Measurements from ENCODE around the gene ATAD3B.
"Not testable (repeated sequence)": the region's sequence is repeated elsewhere in the genome, so short reads cannot be mapped to it uniquely, and the experiment has no call there.

ATAD3B gene

DNA sequence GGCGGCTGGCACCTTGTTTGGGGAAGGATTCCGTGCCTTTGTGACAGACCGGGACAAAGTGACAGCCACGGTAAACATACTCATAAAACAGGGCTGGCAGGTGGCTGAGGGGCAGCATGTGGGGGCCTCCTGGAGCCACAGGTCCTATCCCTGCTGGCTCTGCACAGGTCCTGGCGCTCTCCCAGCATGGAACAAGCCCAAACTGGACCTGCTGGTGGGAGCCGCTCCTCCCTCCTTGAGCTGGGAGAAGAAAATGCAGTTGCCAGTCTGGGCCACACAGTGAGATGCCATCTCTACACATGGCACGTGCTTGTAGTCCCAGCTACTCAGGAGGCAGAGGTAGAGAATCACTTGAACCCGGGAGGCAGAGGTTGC is 19.2 kb upstream of the ATAD3B start:
- not testable (repeated sequence) for DNase-seq

DNA sequence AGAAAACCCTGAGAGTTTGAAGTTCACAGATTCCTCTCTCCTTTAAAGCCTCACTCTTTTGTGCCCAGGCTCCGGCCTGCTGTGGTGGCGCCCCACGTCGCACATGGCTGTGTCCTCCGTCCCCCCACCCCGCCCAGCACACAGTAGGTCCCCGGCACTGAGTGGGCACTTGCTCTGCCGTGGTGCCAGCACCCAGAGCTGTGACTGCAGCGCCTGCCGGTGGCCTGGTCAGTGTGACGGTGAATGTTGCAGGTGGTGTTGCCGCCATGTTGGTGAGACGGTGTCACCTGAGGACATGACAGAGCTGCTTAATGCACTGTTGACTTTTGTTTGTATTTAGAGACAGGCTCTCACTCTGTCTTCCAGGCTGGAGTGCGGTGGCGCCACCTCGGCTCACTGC is 18.7 kb upstream of the ATAD3B start:
- DNase-seq, result no peak

DNA sequence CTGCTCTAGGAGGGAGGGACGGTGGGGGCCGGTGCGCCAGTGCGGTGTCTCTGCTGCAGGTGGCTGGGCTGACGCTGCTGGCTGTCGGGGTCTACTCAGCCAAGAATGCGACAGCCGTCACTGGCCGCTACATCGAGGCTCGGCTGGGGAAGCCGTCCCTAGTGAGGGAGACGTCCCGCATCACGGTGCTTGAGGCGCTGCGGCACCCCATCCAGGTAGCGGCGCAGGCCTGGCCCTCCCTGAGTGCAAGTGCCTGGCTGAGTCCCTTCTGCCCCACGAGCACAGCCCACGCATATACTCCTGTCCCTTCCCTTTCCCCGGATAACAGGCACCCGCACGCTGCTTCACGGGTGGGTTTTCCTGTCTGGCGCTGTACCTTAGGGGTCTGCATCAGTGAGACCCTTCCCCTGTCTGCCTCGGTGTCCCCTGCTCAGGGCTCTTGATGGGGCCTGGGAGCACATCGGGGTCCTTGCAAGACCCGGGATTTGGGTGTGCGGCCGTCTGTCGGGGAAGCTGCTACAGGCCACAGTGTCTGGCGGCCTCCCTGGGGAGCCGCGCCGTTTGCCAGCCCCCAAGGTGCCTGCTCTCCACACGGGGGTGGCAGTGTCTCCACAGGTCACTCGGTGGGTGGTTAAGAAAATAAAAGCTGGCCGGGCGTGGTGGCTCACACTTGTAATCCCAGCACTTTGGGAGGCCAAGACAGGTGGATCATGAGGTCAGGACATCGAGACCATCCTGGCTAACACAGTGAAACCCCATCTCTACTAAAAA is 17.1 kb upstream of the ATAD3B start:
- not testable (repeated sequence) for DNase-seq

DNA sequence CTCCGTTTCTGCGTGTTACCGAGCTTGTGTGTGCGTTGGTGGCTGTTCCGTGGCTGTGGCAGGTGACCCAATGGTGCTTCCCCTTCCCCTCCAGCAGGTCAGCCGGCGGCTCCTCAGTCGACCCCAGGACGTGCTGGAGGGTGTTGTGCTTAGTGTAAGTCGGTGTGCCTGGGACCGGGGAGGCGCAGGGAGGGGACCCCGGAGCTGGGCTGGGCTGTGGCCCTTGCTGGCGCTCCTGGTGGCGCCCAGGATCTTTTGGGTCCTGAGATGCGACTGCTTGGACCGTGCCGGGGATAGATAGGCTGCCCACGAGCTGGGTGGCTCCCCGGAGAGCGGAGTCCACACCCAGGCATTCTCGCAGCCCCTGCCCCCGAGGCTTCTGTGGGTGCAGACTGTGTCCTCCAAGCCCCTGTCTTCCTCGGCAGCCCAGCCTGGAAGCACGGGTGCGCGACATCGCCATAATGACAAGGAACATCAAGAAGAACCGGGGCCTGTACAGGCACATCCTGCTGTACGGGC is 16.1 kb upstream of the ATAD3B start:
- no peak for DNase-seq

DNA sequence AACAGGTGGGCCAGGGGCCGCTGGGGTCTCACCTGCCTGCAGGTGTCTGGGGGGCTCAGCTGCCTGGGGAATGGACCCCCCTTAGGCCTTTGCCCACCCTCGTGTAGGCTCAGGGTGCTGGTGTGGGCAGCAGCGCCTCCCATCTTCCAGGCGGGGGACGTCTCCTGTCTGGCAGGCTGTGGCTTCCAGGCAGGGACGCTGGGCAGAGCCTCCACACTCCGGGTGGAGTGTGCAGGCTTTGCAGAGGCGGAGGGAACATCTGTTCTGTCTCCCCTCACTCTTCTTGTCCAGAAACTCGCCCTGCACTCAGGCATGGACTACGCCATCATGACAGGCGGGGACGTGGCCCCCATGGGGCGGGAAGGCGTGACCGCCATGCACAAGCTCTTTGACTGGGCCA is 15.6 kb upstream of the ATAD3B start:
- DNase-seq, result not testable (repeated sequence)

DNA sequence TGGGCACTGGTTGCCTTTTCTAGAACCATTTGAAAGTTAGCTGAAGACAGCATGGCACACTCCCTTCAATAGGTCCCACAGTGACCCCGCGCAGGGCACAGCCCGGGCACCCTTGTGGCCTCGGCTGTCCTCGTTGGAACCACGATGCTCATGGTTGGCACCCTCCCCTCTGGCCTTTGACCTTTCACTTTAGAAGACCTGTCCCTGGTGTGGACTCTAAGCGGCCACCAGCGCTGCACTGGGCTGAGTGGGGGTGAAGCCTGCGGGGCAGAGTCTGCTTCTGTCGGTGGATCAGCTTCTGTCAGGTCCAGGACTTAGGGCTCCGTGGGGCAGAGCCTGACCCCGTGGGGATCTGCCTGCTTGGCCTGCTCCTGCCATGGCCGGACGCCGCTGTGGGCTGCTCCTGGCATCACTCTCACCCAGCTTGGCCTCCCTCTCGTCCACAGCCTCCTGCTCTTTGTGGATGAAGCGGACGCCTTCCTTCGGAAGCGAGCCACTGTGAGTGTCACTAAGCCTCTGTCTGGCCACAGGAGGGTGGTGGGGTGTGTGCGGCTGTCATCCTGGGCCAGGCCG is 14.8 kb upstream of the ATAD3B start:
- not testable (repeated sequence) for DNase-seq

DNA sequence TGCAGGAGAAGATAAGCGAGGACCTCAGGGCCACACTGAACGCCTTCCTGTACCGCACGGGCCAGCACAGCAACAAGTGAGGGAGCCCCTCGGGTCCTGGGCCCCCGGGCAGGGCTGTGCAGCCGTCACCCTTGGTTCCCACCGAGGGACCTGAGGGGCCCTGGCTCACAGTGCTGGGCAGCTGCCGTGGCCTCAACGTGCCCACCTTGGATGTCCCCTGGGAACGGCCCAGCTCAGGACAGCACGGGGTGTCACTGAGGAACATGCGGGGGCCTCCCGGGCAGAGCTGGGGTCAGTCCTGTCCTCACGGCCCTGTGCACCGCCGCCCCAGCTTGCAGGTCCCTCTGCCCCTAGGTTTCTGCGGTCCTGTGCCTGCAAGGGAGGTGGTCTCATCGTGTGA is 12.4 kb upstream of the ATAD3B start:
- not testable (repeated sequence) for DNase-seq

DNA sequence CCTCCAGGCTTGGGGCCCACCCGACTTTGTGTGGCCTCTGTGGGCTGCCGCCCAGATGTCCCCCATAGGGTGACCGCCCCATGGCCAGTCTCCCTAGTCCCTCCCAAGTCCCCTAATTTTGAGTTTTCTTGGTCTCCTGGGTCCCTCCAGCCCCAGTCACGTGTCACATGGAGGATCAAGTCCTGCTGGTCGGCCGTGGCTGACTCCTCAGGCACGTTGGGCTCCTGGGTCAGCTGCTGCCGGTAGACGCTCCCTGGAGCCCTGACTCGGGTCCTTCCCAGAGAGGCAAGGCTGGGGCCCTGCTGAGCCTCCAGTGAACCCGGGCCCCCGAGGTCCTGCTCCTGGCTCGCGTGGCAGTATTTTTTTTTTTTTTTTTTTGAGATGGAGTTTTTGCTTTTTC is 11.9 kb upstream of the ATAD3B start:
- DNase-seq, result not testable (repeated sequence)

DNA sequence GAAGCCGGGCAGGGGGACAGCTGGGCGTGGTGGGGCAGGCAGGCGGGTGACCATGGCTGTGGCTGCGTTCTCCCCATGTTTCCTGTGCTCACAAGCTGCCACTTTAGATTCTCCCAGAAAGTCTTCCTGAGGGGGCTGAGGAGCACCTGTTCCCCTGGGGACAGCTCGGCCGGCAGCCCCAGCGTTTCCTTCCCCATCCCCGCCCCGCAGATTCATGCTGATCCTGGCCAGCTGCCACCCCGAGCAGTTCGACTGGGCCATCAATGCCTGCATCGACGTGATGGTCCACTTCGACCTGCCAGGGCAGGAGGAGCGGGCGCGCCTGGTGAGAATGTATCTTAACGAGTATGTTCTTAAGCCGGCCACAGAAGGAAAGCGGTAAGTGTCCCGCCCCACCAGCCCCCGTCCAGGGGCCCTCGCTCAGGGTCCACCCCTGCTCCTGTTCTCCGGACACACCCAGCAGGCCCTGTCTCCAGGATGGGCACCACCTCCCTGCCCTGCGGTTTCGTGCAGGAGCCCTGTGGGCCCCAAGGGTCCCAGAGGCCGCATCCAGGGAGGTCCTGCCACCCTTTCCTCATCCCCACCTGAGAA is 10.9 kb upstream of the ATAD3B start:
- no peak for DNase-seq

DNA sequence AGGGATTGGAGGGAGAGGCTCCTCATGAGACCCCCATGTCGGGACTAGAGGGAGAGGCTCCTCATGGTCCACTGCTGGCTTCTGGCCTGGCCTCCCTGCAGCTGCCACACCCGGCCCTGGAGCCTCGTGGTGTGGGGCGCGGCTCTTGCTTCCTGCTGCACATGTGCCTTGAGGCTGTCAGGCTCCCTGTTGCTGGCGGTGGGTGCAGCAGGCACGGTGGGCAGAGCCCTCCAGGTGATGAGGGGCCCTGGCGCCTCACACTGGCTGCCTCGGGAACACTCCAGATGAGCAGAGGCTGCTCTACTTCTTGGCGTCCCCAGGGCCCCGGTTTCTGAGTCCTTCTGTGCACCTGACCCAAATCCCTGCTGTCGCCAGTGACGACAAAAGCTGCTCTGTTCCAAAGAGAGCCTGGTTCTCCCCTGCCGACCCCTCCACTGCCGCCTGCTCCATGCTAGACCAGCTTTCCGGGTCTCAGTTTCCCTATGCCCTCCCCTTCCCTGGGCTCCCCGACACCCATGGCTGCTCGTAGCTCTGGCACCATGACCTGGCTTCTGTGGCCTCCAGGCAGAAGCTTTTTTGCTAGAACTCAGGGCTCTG is 9.7 kb upstream of the ATAD3B start:
- no peak for DNase-seq

DNA sequence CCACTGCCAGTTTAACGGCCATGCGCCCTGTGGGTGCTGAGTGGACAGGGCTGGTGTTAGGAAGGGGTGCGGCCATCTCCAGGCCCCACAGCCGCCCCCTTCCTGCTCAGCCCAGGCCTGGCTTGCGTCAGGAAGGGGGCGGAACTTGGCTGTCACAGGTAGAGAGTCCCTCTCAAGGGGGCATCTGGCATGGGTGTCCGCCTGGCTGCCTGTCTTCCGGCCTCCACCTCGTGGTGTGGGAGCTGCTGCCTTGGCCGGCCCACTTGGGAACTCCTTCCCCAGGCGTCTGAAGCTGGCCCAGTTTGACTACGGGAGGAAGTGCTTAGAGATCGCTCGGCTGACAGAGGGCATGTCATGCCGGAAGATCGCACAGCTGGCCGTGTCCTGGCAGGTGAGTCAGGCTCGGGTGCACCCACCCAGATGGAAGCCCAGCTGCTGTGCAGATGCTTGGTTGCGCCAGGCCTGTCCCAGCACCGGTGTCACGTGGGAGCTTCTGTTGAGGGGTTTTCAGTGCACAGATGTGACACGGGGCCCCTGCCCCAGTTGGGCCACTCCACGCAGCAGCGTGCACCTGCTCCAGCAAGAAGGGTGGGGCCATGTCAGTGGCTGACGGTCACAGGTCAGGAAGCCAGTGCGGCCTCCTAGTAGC is 9.1 kb upstream of the ATAD3B start:
- DNase-seq, result peak; percentile 36

DNA sequence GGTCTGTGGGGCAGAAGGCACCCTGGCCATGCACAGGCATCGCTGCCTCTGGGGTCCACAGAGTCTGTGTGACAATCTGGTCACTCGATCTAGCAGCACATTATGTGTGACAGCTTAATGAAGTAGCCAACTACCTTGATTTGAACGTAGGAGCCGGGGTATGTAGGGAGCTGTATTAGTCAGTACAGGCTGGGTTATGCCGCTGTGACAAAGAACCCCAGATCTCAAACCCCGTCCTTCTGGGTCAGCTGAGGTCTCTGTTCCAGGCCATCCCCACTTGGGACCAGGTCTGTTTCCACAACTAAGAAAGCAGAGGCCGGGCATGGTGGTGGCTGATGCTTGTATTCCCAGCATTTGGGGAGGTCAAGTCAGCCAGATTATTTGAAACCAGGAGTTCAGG is 8.3 kb upstream of the ATAD3B start:
- no peak for DNase-seq

DNA sequence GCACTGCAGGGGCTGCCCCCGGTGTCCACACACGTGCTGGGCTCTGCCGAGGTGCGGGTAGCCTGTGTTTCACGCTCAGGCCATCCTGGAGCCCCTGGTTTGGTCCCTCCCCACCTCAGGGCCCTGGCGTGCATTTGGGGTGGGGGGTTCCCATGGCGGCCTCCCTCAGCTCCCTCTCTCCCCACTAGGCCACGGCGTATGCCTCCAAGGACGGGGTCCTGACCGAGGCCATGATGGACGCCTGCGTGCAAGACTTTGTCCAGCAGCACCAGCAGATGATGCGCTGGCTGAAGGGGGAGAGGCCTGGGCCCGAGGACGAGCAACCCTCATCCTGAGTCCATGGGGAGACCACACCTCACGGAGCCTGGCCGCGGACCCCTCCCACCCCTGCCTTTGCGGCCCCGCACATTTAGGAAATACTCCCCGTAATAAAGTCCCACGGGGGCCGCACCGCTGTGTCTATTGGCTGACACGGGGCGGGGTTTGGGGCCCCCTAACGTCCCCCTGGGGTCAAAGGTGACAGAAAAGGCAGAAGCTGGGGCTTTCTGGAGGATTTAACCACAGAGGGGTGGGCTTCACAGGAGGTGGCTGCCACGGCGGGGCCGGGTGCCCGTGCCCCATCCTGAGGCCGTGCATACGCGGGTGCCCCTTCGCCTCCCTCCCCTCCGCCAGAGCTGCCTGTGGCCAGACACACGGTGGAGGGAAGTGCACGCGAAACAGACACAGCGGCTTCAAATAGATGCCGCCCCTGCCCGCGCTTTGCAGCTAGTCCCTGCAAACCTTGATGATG is 3.2 kb upstream of the ATAD3B start:
- not testable (repeated sequence) for DNase-seq

DNA sequence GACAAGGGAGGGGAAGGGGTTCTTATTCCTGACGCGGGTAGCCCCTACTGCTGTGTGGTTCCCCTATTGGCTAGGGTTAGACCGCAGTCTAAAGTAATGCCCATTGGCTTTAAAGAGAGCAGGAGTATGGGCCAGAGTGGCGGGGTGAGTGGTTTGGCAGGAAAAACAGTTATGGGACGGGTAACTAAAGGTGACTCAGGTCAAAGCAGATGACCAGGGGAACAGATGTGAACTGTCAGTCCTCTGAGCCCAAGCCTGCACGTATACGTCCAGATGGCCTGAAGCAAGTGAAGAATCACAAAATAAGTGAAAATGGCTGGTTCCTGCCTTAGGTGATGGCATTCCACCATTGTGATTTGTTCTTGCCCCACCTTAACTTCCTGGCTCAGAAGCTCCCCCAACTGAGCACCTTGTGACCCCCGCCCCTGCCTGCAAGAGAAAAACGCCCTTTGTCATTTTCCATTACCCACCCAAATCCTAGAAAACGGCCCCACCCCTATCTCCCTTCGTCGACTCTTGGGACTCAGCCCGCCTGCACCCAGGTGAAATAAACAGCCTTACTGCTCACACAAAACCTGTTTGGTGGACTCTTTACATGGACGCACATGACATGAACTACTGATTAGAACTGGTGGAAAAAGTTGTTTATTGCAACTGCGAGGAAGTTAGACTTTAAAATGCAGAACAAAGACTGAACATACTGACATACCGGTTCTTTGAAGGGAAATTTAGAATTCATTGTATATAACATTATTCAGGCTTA is 758 bp upstream of the ATAD3B start:
- peak; percentile 20 for DNase-seq

DNA sequence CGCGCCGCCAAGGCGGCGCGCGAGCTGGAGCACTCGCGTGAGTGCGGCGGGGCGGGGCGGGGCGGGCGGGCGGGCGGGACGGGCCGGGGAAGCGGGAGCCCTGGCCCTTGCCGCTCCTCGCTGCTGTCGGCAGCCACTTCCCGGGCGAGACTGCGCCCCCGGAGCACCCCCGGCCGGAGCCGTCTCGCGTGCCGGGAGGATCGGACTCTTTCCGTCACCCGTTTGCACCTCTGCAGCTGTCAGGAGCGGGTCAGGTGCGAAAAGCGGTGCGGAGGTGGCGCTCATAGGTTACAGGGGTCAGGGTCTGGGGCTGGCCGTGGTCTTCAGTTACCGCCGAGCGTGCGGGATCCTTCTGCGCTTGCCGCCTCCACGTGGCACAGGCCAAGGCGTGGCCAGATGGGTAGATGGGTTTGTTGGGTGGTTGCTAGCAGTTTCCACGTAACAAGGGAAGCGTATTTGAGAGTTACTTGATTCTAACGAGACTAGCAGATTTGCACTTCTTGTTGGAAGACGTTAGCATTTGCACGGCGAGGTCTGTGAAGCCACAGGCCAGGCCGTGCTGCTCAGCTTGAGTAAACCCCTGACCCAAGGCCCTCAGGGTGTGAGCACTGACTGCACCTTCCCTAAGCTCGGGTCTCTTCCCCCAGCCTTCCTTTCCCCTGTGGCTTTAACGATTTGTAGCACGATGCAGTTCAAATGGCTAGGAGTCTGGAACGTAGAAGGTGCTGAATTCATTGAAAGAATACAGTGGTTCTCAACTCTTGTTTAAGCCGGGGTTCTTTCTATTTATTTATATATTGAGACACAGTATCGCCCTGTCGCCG is 700 bp downstream of the ATAD3B start:
- DNase-seq, result peak; percentile 21

DNA sequence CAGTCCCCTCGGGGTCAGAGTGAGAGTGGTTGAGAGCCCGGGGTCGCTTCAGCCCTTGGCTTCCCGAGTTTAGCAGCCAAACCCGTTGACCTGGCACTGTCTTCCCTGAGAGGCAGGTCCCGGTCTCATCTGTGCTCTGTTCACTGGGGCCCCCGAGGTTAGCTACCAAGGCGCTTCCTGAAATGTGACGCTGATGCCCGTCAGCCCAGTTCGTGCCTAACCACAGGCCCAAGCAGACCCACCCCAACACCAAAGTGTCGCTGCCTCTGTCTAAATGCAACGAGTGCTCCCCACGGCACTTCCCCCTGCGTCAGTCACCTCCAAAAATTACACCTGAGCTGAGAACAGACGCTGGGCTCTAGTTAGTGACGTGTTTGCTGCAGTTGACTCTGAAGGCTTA is 4.4 kb downstream of the ATAD3B start:
- DNase-seq, result not testable (repeated sequence)

DNA sequence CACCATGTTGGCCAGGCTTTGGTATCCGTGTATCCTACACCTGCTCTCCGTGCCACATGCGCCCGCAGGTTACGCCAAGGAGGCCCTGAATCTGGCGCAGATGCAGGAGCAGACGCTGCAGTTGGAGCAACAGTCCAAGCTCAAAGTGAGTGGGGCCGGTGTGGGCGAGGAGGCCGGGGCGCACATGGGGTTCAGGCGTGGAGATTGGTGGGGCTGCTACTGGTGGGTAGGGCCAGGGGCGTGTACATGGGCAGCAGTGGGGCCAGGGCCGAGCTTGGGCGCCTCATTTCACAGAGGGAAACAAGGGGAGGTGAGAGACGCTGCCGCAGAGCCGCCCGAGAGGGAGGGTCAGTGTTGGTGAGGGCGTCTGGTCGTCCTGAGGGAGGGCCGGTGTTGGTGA is 5.6 kb downstream of the ATAD3B start:
- DNase-seq, result no peak

DNA sequence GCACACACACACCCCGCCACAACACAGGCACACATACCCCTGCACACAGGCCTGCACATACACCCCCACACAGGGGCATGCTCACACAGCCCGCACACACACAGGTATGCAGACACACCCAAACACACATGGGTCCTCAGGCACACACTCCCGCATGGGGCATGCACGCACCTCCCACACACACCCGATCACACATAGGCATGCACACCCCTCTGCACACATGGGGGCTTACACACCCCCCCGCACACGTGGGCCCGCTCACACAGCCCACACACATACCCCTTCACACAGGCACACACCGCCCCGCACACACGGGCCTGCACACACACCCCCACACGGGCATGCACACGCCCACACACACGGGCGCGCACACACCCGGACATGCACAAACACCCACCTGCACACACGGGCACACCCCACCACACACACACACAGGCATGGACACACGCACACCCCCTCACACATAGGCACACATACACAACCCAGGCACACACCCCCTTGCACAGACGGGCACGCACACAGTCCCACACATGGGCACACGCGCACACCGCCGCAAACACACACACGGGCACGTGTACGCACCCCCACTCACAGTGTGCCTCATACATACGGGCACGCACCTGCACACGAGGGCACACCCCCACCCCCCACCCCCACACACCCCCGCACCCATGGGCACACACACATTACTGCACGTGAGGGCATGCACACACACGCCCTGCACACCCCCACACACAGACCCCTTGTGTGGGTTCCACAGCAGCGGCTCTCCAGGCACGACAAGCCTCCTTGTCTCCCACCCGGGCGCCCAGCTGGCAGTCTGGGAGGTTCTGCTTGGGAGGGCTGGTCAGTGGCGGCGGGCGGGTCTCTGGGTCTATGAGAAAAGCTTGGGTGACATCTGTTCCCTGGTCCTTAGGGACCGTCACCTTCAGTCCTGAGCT is 8.3 kb downstream of the ATAD3B start:
- DNase-seq, result no peak

DNA sequence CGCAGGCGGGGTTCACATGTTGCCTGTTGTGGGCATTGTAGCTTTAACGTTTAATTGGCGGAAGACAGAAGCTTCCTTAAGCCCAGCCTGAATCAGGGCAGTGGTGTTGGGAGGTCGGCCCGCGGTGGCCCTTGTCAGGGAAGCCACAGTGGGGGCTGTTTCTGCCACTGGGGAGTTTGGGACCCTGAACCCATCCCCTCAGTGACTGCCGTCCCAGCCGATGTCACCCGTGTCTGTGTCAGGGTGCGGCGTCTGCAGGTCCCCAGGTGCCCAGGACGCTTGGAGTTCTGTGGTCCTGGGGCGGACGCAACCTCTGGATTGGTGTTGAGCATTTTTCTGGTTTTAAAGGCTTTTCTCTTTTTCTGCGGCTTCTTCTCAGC is 8.9 kb downstream of the ATAD3B start:
- not testable (repeated sequence) for DNase-seq

DNA sequence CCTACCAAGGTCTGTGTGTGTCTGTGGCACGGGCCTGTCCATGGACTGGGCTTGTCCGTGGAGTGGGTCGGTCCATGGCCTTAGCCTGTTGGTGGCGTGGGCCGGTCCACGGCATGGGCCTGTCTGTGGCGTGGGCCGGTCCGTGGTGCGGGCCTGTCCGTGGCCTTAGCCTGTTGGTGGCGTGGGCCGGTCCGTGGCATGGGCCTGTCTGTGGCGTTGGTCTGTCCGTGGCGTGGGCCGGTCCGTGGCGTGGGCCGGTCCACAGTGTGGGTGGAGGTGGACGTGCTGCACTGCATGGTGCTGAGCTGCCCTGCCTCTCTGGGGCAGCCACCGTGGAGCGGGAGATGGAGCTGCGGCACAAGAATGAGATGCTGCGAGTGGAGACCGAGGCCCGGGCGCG is 10.2 kb downstream of the ATAD3B start:
- not testable (repeated sequence) for DNase-seq

Measured in CD4-positive, alpha-beta T cell treated with Interleukin-21 for 1 hour (primary cell).